HG02840 (cell line): ENCODE results near the gene APEX2.
"Not testable (repeated sequence)": the region's sequence is repeated elsewhere in the genome, so short reads cannot be mapped to it uniquely, and the experiment has no call there.

Experiments used
- ATAC-seq: cut with Tn5 transposase; IDR thresholded peaks from one replicate; pipeline ENCODE4 v1.9.1; 2021; ENCODE audit warnings: mild to moderate bottlenecking, moderate library complexity, moderate number of reproducible peaks; ENCODE audit not compliant: unreplicated experiment, low FRiP score

Gene APEX2

GRCh38 chrX:55008571-55009358 lies 8.6 kb downstream of the APEX2 start:
- no peak for ATAC-seq

- no peak for ATAC-seq
These were observed 11.1 kb downstream of the APEX2 start for GRCh38 chrX:55011294-55011693.

DNA sequence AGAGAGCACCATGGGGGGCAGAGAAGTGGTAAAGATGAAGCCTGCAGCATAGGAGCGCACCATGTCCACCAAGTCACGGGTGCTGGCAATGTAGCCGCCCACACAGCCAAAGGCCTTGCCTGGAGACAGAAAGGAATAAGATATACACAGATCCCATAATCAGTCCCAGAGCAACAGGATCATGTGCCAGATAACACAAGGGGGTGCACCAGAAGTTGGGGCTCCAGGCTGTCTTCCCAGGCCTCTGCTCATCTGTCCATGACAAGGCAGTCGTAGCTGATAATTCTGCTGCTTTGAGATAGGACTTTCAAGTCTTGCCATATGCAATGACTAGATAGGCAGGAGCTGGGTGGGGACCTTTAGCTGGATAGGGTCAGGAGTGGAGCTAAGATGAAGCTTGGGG lies 14.7 kb downstream of the APEX2 start:
- ATAC-seq: no peak

DNA sequence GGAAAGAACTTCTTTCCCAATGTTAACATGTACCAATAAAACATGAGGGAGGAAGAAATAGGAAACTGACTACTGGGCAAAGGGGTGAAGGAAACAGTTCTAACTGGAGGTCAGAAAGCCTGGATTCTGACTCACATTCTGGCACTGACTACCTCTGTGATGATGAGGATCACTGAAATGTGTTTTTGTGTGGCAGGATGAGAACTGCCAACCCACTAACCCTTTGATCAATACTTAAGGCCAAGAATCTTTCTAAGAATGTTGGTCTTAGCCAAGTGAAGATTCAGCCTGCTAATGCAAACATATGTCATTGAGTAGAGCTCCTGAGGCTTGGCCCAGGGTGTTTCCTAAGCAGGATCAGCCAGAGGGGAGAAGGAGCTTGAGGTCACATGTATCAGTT lies 26.0 kb downstream of the APEX2 start:
- ATAC-seq: no peak

DNA sequence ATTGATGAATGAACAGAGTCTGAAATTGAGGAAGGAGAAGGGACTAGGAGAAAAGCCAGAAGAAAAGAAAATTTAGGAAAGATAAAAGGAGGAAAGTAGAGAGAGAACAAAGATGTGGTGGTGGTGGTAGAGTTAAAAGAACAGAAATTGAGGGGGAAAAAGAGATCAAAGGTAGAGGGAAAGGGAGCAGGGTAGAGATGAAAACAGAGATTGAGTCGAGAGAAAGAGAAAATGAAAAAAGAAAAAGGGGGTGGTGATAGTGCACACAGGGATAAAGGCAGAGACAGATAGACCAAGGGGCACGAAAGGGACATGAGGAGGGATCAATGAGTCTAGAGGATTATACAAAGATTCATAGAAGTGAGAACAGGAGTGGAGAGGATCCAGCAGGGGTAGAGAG lies 26.7 kb downstream of the APEX2 start:
- no peak for ATAC-seq

DNA sequence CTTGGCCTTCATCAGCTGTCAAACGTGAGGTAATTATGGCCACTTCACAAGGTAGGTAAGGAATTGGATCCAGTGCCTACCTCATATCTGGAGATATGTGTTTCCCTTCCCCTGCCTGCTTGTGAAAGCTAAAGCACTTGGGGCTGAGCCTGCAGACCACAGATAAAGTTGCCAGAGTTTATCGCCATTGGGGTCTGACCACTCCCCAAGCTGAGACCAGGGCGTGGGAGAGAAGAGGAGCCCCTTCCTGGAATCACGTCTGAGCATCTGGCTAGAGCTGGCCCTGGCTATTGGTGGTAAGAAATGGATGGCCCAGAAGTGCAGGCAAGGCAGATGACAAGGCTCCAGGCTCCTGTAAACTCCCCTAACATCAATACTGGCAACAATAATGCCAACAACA lies 27.9 kb downstream of the APEX2 start:
- ATAC-seq: no peak

- ATAC-seq: no peak
These were observed 28.4 kb downstream of the APEX2 start for GRCh38 chrX:55028611-55029010.

GRCh38 chrX:55029291-55029690 lies 29.1 kb downstream of the APEX2 start:
- ATAC-seq: no peak

DNA sequence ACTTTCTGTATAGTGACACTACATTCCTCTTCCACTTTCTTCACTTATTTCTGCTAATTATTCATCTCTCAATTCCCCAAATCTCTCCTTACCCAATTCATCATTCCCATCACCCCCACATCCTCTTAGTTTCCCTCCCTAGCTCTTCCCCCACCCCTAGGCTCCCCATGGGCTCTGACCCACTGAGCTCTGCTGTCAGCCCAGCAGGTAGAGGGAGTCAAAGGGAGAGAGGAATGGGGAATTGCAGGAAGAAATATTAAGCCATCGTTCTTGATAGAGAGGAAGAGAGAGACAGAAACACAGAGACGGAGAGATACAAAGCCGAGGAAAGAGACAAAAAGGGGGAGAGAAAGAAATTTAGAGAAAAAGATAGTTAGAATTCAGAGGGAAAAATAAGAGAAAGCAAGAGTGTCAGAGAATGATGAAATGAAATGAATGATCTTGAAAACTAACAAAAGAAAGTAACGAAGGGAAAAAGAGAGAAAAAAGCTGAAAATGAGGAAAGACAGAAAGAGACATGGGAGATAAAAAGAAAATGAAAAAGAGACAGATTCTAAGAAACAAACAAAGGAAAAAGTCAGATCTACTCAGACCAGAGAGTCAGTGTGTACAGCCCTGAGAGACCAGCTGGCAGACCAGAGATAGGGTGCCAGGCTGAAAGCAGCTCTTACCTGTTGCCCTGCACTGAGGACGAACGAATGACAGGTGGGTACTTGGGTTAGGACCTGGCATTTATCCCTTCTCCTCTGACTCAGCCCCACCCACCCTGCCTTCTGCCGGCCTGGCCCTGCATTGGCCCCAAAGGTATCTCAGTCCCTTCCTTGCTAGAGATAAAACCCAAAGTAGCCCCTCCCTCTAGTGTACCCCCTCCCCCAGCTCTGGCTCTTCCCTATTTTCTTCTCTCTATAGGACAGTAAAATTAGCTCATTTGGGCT lies 30.4 kb downstream of the APEX2 start, which contains the start of gene ALAS2:
TSS of gene ALAS2 (minus strand) at position 707 of the 935 bp plus-strand sequence. CDS start 4,977 bp downstream, outside the sequence.
- ATAC-seq: no peak

GRCh38 chrX:55033429-55033828 lies 33.3 kb downstream of the APEX2 start:
- no peak for ATAC-seq

GRCh38 chrX:55039471-55039870 lies 39.3 kb downstream of the APEX2 start:
- no peak for ATAC-seq

- ATAC-seq: no peak
These were observed 41.4 kb downstream of the APEX2 start for GRCh38 chrX:55041514-55041913.

DNA sequence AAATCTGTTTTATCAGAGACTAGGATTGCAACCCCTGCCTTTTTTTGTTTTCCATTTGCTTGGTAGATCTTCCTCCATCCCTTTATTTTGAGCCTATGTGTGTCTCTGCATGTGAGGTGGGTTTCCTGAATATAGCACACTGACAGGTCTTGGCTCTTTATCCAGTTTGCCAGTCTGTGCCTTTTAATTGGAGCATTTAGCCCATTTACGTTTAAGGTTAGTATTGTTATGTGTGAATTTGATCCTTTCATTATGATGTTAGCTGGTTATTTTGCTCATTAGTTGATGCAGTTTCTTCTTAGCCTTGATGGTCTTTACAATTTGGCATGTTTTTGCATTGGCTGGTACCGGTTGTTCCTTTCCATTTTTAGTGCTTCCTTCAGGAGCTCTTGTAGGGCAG lies 50.4 kb downstream of the APEX2 start:
- not testable (repeated sequence) for ATAC-seq

- ATAC-seq: no peak
These were observed 56.9 kb downstream of the APEX2 start for GRCh38 chrX:55056820-55057674.

DNA sequence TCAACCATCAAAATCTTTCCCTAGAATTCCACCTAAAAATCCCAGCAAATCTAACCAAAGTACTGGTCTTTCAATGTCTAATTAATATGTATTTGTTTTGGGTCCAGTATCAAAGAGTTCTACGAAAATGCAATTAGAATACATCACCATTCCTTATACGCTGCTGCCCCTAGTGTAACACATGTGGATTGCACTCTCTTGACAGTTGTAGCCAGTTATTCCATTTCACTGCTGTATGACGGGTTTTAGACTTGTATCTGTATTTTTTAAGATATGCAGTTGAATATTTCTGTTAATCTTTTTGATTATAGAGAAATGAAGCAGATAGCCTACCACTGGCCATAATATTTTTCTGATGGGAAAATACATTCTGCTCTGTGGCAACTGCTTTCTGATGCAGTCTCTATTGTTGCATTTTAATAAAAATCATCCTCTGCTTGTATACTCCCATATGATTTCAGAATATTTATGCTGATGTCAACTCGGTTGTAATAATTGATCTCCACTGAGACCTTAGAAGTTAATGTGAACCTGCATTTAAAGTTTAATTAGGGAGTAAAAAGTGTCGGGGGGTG lies 57.6 kb downstream of the APEX2 start:
- ATAC-seq: no peak
